ENCODE results near the gene LRRFIP2.
"Not testable (repeated sequence)": the region's sequence is repeated elsewhere in the genome, so short reads cannot be mapped to it uniquely, and the experiment has no call there.

LRRFIP2 gene

DNA sequence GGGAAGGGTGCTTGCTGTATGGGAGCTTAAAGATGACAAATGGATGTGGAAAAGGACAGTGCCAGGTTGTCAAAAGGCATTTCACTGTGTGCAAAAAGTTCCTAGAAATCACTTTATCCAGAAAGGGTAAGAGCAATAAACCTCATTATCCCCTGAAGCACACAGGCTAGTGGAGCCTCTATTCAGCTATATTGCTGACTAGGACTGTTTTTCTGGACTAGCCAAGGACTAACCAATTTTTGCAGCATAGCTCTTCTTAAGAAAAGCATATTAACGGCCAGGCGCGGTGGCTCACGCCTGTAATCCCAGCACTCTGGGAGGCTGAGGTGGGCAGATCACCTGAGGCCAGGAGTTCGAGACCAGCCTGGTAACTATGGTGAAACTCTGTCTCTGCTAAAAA is 116.3 kb downstream of the LRRFIP2 start:
- no peak for DNase-seq

DNA sequence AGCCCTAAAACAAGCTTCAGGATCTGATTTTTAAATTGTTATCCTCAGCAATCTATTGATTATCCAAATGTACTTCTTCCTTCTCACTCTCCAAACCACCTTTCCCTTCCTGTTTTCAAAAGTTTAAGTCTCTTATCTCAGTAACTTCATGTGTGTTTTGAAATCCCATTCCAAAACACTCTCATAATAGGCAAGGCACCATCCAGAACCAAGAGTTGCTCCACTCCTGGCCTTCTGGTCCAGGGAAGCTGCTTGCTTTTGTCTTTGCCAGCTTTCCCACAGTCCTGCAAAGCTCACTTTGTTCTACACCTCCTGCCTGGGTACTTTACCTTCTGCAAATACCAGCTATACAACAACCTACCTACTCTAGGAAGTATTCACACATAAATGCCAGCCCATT is 117.6 kb downstream of the LRRFIP2 start:
- DNase-seq = no peak

- not testable (repeated sequence) for DNase-seq
These were observed 119.3 kb downstream of the LRRFIP2 start for GRCh38 chr3:37055077-37055476.

GRCh38 chr3:37054370-37054769 is 120.0 kb downstream of the LRRFIP2 start:
- no peak for DNase-seq

DNA sequence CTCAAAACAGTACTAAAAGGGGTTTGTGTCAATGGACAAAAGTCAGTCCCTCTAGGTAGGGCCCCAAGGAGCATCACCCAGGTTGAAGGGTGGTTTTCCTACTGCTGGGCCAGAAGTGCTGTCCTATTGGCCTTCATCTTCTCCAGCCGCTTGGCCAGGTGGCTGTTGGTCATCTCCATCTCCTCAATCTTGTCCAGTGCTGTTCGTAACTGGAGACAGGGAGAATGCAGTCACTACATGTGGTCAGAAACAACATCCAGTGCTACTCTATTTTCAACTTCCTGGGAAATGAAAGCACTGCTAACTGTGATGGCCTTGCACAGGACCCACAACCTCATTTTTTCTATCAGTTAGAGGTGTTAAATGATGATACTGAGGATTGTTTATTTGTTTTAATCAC is 120.6 kb downstream of the LRRFIP2 start:
- DNase-seq = no peak

GRCh38 chr3:37053337-37053736 is 121.0 kb downstream of the LRRFIP2 start:
- no peak for DNase-seq

DNA sequence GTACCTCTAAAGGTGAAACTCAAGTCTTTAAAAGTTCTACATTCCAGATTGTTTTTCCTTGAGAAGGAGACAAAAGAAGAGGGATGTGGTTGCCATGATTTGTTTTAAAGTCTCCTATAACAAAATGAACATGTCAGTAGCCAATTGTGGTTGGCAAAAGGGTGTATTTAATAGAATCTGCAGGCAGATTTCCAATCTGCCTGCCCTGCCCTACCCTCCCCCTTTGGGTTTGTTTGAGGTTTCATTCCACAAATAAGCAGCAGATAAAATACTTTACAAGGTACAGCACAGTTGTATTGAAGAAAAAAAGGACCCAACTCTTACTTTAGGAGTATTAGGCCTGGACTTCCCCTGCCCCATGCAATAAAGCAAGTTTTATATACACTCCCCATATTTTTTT is 121.5 kb downstream of the LRRFIP2 start:
- DNase-seq = no peak

DNA sequence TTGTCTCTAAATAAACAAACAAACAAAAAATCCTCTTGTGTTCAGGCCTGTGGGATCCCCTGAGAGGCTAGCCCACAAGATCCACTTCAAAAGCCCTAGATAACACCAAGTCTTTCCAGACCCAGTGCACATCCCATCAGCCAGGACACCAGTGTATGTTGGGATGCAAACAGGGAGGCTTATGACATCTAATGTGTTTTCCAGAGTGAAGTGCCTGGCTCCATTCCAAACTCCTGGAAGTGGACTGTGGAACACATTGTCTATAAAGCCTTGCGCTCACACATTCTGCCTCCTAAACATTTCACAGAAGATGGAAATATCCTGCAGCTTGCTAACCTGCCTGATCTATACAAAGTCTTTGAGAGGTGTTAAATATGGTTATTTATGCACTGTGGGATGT is 124.1 kb downstream of the LRRFIP2 start:
- no peak for DNase-seq

GRCh38 chr3:37042712-37043111 is 131.7 kb downstream of the LRRFIP2 start:
- DNase-seq = not testable (repeated sequence)

- no peak for DNase-seq
These were observed 132.7 kb downstream of the LRRFIP2 start for GRCh38 chr3:37041546-37042195.

- no peak for DNase-seq
These were observed 134.2 kb downstream of the LRRFIP2 start for GRCh38 chr3:37040231-37040630.

- DNase-seq = no peak
These were observed 135.1 kb downstream of the LRRFIP2 start for GRCh38 chr3:37039161-37039846.

DNA sequence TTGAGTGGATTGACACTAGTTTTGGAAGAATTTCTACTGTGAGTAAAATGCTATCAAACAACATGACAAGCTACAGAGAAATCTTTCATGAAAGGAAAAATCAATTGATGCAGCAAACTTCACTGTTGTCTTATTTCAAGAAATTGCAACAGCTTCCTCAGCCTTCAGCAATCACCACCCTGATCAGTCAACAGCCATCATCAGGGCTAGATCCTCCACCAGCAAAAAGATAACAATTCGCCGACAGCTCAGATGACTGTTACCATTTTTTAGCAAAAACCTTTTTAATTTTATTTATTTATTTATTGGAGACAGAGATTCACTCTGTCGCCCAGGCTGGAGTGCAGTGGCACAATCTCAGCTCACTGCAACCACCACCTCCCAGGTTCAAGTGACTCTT is 137.0 kb downstream of the LRRFIP2 start:
- DNase-seq = no peak

- no peak for DNase-seq
These were observed 141.4 kb downstream of the LRRFIP2 start for GRCh38 chr3:37032961-37033360.

DNA sequence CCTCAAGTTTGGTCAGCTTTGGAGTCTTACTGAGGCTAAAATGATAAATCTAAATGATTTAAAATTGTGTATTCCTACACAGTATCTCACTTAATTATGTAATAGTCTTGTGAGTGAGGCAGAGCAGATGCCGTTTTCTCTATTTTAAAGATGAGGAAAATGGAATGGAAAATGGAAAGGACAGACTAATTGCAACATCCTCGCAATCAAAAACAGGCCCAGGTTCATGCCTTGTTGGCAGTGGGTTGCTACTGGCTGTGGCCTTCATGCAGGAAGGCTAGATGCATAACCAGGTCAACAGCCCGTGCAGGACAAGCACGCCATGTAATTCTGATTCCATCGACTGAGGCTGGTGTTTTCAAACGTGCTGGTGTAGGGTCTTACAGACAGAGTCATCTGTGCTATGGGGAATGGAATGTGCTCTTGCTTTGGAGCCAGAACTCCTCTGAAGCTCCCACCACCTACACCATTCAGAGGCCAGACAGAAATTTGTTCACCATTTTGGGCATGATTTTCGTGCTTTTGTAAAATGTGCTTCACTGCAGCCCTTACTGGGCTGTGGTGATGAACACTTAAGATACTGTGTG is 143.2 kb downstream of the LRRFIP2 start:
- DNase-seq = no peak

- DNase-seq = no peak
These were observed 143.8 kb downstream of the LRRFIP2 start for GRCh38 chr3:37030588-37030987.

GRCh38 chr3:37029516-37030163 is 144.7 kb downstream of the LRRFIP2 start:
- DNase-seq = no peak

- no peak for DNase-seq
These were observed 145.3 kb downstream of the LRRFIP2 start for GRCh38 chr3:37029111-37029510.

- DNase-seq = no peak
These were observed 146.1 kb downstream of the LRRFIP2 start for GRCh38 chr3:37028329-37028728.

DNA sequence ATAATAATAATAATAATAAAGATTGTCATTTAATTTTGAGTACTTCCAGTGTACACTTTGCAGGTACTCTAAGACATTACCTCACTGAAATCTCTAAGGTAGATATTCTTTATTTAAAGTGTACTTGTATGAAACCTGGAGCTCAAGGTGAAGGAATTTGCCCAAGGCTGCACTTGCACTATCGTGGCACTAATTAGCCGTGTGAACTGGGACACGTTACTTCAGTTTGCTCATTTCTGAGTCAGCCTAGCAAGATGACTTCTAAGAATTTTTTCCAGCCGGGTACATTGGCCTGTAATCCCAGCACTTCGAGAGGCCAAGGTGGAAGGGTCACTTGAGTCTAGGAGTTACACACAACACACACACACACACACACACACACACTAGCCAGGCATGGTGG is 147.5 kb downstream of the LRRFIP2 start:
- no peak for DNase-seq

GRCh38 chr3:37025561-37026335 is 148.6 kb downstream of the LRRFIP2 start:
- no peak for DNase-seq

DNA sequence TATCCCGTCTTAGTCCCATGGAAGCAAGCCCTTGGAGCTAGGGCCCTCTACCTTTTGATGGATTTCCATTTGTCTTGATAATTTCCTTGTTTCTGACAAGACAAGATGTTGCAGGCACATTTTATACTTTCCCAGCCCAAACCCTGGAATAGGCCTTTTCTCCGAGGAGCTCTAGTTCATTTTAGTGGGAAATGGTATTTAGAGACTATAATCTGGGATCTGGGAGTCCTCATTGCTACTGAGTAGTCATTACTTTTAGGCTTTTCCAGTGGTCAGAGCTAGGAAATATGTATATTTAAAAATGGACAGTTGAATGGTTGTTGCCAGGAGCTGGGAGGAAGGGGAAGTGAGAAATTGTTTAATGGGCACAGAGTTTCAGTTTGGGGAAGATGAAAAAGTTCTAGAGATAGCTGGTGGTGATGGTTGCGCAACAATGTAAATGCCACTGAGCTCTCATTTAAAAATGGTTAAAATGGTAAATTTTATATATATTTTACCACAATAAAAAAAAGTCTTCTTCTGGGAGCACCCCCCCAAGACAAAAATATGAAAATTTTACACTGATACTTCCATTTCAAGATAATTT is 149.5 kb downstream of the LRRFIP2 start:
- DNase-seq = no peak

DNA sequence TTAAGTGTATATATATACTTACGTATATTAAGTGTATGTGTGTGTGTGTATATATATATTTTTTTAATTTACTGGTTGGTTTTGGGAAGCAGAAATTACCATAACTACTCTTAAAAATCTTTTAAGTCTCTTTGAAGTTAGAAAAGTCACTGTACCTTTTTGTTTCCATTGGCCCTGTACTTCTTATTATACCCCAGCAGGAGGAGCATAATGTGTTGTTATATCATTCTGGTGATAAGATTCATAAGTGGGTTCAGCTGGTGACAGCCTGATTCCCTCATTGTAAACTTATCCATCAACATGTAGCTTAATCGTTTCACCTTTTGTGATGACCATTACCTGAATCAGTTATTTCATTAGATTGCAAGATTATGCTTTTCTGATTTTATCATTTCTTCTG is 150.3 kb downstream of the LRRFIP2 start:
- DNase-seq = no peak

Data from NCI-H774 (cell line).